NOMO-1 (cell line): ENCODE results near the gene TMEM233.
"Not testable (repeated sequence)": the region's sequence is repeated elsewhere in the genome, so short reads cannot be mapped to it uniquely, and the experiment has no call there.

Experiments
- DNase-seq, 2 experiments: peaks; one replicate each; lab custom pipeline; 2025; ENCODE audit not compliant: unreplicated experiment in 2 of 2; lab: John Stamatoyannopoulos, UW

The TMEM233 gene

GRCh38 chr12:119652665-119653064, 59.1 kb downstream of the TMEM233 start:
- no peak for DNase-seq

- not testable (repeated sequence) for DNase-seq
These were observed 63.4 kb downstream of the TMEM233 start for GRCh38 chr12:119657001-119657400.

GRCh38 chr12:119658166-119658565, 64.6 kb downstream of the TMEM233 start:
- not testable (repeated sequence) for DNase-seq

- DNase-seq, result peak; percentile 19 to 28
These were observed 65.8 kb downstream of the TMEM233 start for GRCh38 chr12:119659289-119659897.

GRCh38 chr12:119660076-119660475, 66.5 kb downstream of the TMEM233 start:
- DNase-seq, result peak in 1 of 2 experiments; percentile 72

GRCh38 chr12:119661882-119662281, 68.3 kb downstream of the TMEM233 start:
- no peak for DNase-seq

- DNase-seq, result no peak
These were observed 71.1 kb downstream of the TMEM233 start for GRCh38 chr12:119664642-119665041.

- no peak for DNase-seq
These were observed 71.8 kb downstream of the TMEM233 start for GRCh38 chr12:119665164-119665929.

GRCh38 chr12:119666226-119666795, 72.7 kb downstream of the TMEM233 start:
- peak; percentile 22 to 48 for DNase-seq

GRCh38 chr12:119666900-119667576, 73.5 kb downstream of the TMEM233 start:
- peak in 1 of 2 experiments; percentile 35 for DNase-seq

GRCh38 chr12:119667577-119668323, 74.2 kb downstream of the TMEM233 start, which contains the start of gene PRKAB1:
Gene PRKAB1 (plus strand): TSS chr12:119668133. CDS start chr12:119668245, 112 bp downstream.
- peak; percentile 97 to 99 for DNase-seq

- peak in 1 of 2 experiments; percentile 39 for DNase-seq
These were observed 74.8 kb downstream of the TMEM233 start for GRCh38 chr12:119668324-119668841.

- DNase-seq, result no peak
These were observed 76.3 kb downstream of the TMEM233 start for GRCh38 chr12:119669744-119670472.

- DNase-seq, result no peak
These were observed 77.5 kb downstream of the TMEM233 start for GRCh38 chr12:119671070-119671469.

GRCh38 chr12:119672194-119672593, 78.6 kb downstream of the TMEM233 start:
- no peak for DNase-seq

GRCh38 chr12:119673634-119674033, 80.1 kb downstream of the TMEM233 start:
- no peak for DNase-seq

GRCh38 chr12:119674560-119674959, 81.0 kb downstream of the TMEM233 start:
- DNase-seq, result no peak

GRCh38 chr12:119676022-119676421, 82.4 kb downstream of the TMEM233 start:
- DNase-seq, result no peak

- DNase-seq, result no peak
These were observed 83.0 kb downstream of the TMEM233 start for GRCh38 chr12:119676573-119676972.

- no peak for DNase-seq
These were observed 84.9 kb downstream of the TMEM233 start for GRCh38 chr12:119678459-119678858.
